Neuronal stem cell (in vitro differentiated cells): ENCODE results near the gene PACS2.
"Not testable (repeated sequence)": the region's sequence is repeated elsewhere in the genome, so short reads cannot be mapped to it uniquely, and the experiment has no call there.

Experiments
- DNase-seq: peaks from one replicate; pipeline ENCODE4 v3.0.0-alpha.2; 2013; ENCODE audit warnings: low spot score
- H2AFZ ChIP-seq: one replicate; pipeline ENCODE4 v1.6.1; 2013; ENCODE audit warnings: mild to moderate bottlenecking, low read length, inconsistent platforms
- H2AK5ac ChIP-seq: 2 replicates; pipeline ENCODE4 v1.6.1; 2013; ENCODE audit warnings: low read depth, mild to moderate bottlenecking, inconsistent platforms, low read length, moderate library complexity, mixed read lengths
- H2BK120ac ChIP-seq: 2 replicates; pipeline ENCODE4 v1.6.1; 2013; ENCODE audit warnings: low read depth, mild to moderate bottlenecking, inconsistent platforms, low read length, moderate library complexity, mixed read lengths
- H2BK12ac ChIP-seq: one replicate; pipeline ENCODE4 v1.6.1; 2013; ENCODE audit warnings: low read length, inconsistent platforms
- H2BK15ac ChIP-seq: 2 replicates; pipeline ENCODE4 v1.6.1; 2013; ENCODE audit warnings: mild to moderate bottlenecking, low read length, inconsistent platforms, mixed read lengths
- H2BK5ac ChIP-seq: one replicate; pipeline ENCODE4 v1.6.1; 2013; ENCODE audit warnings: inconsistent platforms, mild to moderate bottlenecking, low read length, moderate library complexity
- H3K14ac ChIP-seq: one replicate; pipeline ENCODE4 v1.6.1; 2013; ENCODE audit warnings: low read length, inconsistent platforms
- H3K18ac ChIP-seq: 2 replicates; pipeline ENCODE4 v1.6.1; 2013; ENCODE audit warnings: low read length, inconsistent platforms
- H3K23ac ChIP-seq: 2 replicates; pipeline ENCODE4 v1.6.1; 2013; ENCODE audit warnings: low read depth, mild to moderate bottlenecking, mixed read lengths, low read length, inconsistent platforms; ENCODE audit not compliant: poor library complexity
- H3K27ac ChIP-seq: replicated peaks from 3 replicates; pipeline ENCODE4 v1.5.1; 2013; ENCODE audit warnings: low read length, inconsistent platforms
- H3K27me3 ChIP-seq, 3 experiments: 2 replicates each; pipeline ENCODE4 v1.6.1; 2013; ENCODE audit warnings: low read length in 3 of 3, mild to moderate bottlenecking in 2 of 3, inconsistent platforms in 1 of 3, low read depth in 1 of 3, mixed read lengths in 1 of 3, moderate library complexity in 1 of 3; ENCODE audit not compliant: control insufficient read depth in 3 of 3, insufficient read depth in 3 of 3
- H3K36me3 ChIP-seq, 2 donors: replicated peaks in 1 of 2; 2 replicates each; pipeline ENCODE4 v1.6.1; 2013; ENCODE audit warnings: low read length in 2 of 2; ENCODE audit not compliant: control insufficient read depth in 2 of 2, insufficient read depth in 2 of 2
- H3K4ac ChIP-seq: 2 replicates; pipeline ENCODE4 v1.6.1; 2013; ENCODE audit warnings: inconsistent platforms, mild to moderate bottlenecking, low read length, moderate library complexity
- H3K4me1 ChIP-seq, 2 donors: 1 replicate in 1 of 2; 2 replicates in 1 of 2; pipeline ENCODE4 v1.6.1; 2013; ENCODE audit warnings: low read length in 2 of 2, low read depth in 1 of 2; ENCODE audit not compliant: control insufficient read depth in 2 of 2, insufficient read depth in 1 of 2
- H3K4me2 ChIP-seq: one replicate; pipeline ENCODE4 v1.6.1; 2013; ENCODE audit warnings: mild to moderate bottlenecking, low read length, inconsistent platforms; ENCODE audit not compliant: insufficient read depth, poor library complexity, severe bottlenecking
- H3K4me3 ChIP-seq, 2 donors: 2 replicates each; pipeline ENCODE4 v1.5.1; 2013; ENCODE audit warnings: low read length in 2 of 2, mild to moderate bottlenecking in 2 of 2, inconsistent platforms in 1 of 2, moderate library complexity in 1 of 2
- H3K79me1 ChIP-seq: one replicate; pipeline ENCODE4 v1.6.1; 2013; ENCODE audit warnings: low read depth, mild to moderate bottlenecking, inconsistent platforms, low read length, moderate library complexity
- H3K9ac ChIP-seq: one replicate; pipeline ENCODE4 v1.6.1; 2013; ENCODE audit warnings: mild to moderate bottlenecking, low read depth, low read length, inconsistent platforms; ENCODE audit not compliant: poor library complexity
- H3K9me3 ChIP-seq, 2 donors: replicated peaks in 1 of 2; 2 replicates each; pipeline versions ENCODE3 to v1.6.1; 2013; ENCODE audit warnings: low read length in 2 of 2, mild to moderate bottlenecking in 2 of 2, inconsistent platforms in 1 of 2, low read depth in 1 of 2, mixed read lengths in 1 of 2, moderate library complexity in 1 of 2; ENCODE audit not compliant: control insufficient read depth in 2 of 2, insufficient read depth in 1 of 2
- H4K8ac ChIP-seq: one replicate; pipeline ENCODE4 v1.6.1; 2013; ENCODE audit warnings: low read depth, mild to moderate bottlenecking, inconsistent platforms, low read length, moderate library complexity
- H4K91ac ChIP-seq: one replicate; pipeline ENCODE4 v1.6.1; 2013; ENCODE audit warnings: low read length, low read depth, mild to moderate bottlenecking, inconsistent platforms; ENCODE audit not compliant: poor library complexity
- WGBS, 2 donors: extraction: QIAGEN DNeasy Blood & Tissue Kit; methylation state at CpG; one replicate each; pipeline ENCODE4 v1.1.7; 2013; ENCODE audit warnings: missing lambda C conversion rate in 2 of 2, mixed read lengths in 1 of 2; ENCODE audit not compliant: insufficient read length in 2 of 2, insufficient replicate concordance in 1 of 2; ENCODE audit errors: extremely low coverage in 2 of 2; 5-methylcytosine and 5-hydroxymethylcytosine counted together

PACS2 gene

GRCh38 chr14:105301103-105301914 is 13.2 kb upstream of the PACS2 start:
- H3K27me3 ChIP-seq: peaks cover 0 to 5% (median 0%) of the 10 kb centered on the region in 3 experiments
- H2AFZ ChIP-seq: peak overlapping the region; percentile 99
- peaks cover 0 to 4% of the 10 kb centered on the region in 2 donors for H3K4me1 ChIP-seq
- no peak overlapping the region for H4K8ac ChIP-seq
- no CpG with 5 or more reads among the region's 65 CpGs for WGBS, 2 donors
- peak overlapping the region; percentile 91 to 99 for H3K4me3 ChIP-seq
- no peak overlapping the region for H2AK5ac ChIP-seq
- H3K18ac ChIP-seq: peak overlapping the region; percentile 97
- H2BK5ac ChIP-seq: peak overlapping the region; percentile 82
- peak overlapping the region; percentile 89 for H3K4me2 ChIP-seq
- H3K4ac ChIP-seq: no peak overlapping the region
- no peak overlapping the region for H4K91ac ChIP-seq
- peaks cover 6% of the 10 kb centered on the region for H3K79me1 ChIP-seq
- DNase-seq: peak; percentile 96
- no peak overlapping the region for H2BK15ac ChIP-seq
- no peak overlapping the region for H2BK120ac ChIP-seq
- H2BK12ac ChIP-seq: no peak overlapping the region
- H3K9ac ChIP-seq: peak overlapping the region; percentile 97
- H3K14ac ChIP-seq: peak overlapping the region; percentile 94
- no peaks in the 10 kb centered on the region for H3K36me3 ChIP-seq
- H3K9me3 ChIP-seq: peaks cover 0 to 2% of the 10 kb centered on the region in 2 donors
- peak overlapping the region; percentile 98 for H3K27ac ChIP-seq
- H3K23ac ChIP-seq: peak overlapping the region; percentile 94

DNA sequence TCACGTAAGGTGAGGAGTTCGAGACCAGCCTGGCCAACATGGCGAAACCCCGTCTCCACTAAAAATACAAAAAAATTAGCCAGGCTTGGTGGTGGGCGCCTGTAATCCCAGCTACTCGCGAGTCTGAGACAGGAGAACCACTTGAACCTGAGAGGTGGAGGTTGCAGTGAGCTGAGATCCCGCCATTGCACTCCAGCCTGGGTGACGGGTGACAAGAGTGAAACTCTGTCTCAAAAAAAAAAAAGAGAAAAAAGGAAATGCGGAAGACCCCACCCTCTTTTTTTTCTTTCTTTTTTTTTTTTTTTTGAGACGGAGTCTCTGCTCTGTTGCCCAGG is 12.7 kb upstream of the PACS2 start:
- WGBS, 2 donors: no CpG with 5 or more reads among the region's 11 CpGs
- H2AK5ac ChIP-seq, H3K9ac ChIP-seq, H2BK120ac ChIP-seq, H3K27me3 ChIP-seq, H3K27ac ChIP-seq, H3K9me3 ChIP-seq, H3K14ac ChIP-seq, H3K4me1 ChIP-seq, H2BK12ac ChIP-seq, DNase-seq, H3K4ac ChIP-seq, H3K36me3 ChIP-seq, H3K23ac ChIP-seq, H2BK15ac ChIP-seq, H3K79me1 ChIP-seq, H4K8ac ChIP-seq, H2BK5ac ChIP-seq, H4K91ac ChIP-seq, H3K18ac ChIP-seq: not testable (repeated sequence)
- H2AFZ ChIP-seq: peak overlapping the region; percentile 99
- peak overlapping the region in 1 of 2 donors; percentile 80 for H3K4me3 ChIP-seq
- H3K4me2 ChIP-seq: peak overlapping the region; percentile 89

GRCh38 chr14:105303949-105304348 is 10.6 kb upstream of the PACS2 start:
- peak overlapping the region; percentile 67 for H2BK15ac ChIP-seq
- H2BK5ac ChIP-seq: no peak overlapping the region
- H3K9me3 ChIP-seq: peaks cover 0 to 2% of the 10 kb centered on the region in 2 donors
- peaks cover 6% of the 10 kb centered on the region for H3K79me1 ChIP-seq
- DNase-seq: no peak
- H3K4me3 ChIP-seq: no peak overlapping the region
- H2BK120ac ChIP-seq: no peak overlapping the region
- WGBS, 2 donors: no CpG with 5 or more reads among the region's 6 CpGs
- H3K14ac ChIP-seq: no peak overlapping the region
- H4K91ac ChIP-seq: no peak overlapping the region
- H2AFZ ChIP-seq: no peak overlapping the region
- H3K4me2 ChIP-seq: no peak overlapping the region
- H2AK5ac ChIP-seq: peak overlapping the region; percentile 52
- H3K36me3 ChIP-seq: no peaks in the 10 kb centered on the region
- peak overlapping the region; percentile 78 for H3K18ac ChIP-seq
- peak overlapping the region; percentile 96 for H3K23ac ChIP-seq
- peaks cover 0 to 4% of the 10 kb centered on the region in 2 donors for H3K4me1 ChIP-seq
- no peak overlapping the region for H4K8ac ChIP-seq
- H3K27ac ChIP-seq: no peak overlapping the region
- H3K27me3 ChIP-seq: peaks cover 0 to 5% (median 0%) of the 10 kb centered on the region in 3 experiments
- no peak overlapping the region for H2BK12ac ChIP-seq
- peak overlapping the region; percentile 85 for H3K9ac ChIP-seq
- peak overlapping the region; percentile 66 for H3K4ac ChIP-seq

- H3K18ac ChIP-seq: no peak overlapping the region
- H2AFZ ChIP-seq: no peak overlapping the region
- peaks cover 0 to 4% of the 10 kb centered on the region in 2 donors for H3K4me1 ChIP-seq
- no peak overlapping the region for H2BK15ac ChIP-seq
- H3K4me3 ChIP-seq: no peak overlapping the region
- no peak overlapping the region for H2BK5ac ChIP-seq
- WGBS, 2 donors: no CpG with 5 or more reads among the region's 9 CpGs
- no peak overlapping the region for H4K8ac ChIP-seq
- no peak overlapping the region for H2AK5ac ChIP-seq
- no peak overlapping the region for H2BK120ac ChIP-seq
- no peak overlapping the region for H3K14ac ChIP-seq
- H3K4ac ChIP-seq: no peak overlapping the region
- H3K36me3 ChIP-seq: no peaks in the 10 kb centered on the region
- H3K4me2 ChIP-seq: no peak overlapping the region
- DNase-seq: no peak
- H3K79me1 ChIP-seq: peaks cover 6% of the 10 kb centered on the region
- H3K9me3 ChIP-seq: peaks cover 0 to 2% of the 10 kb centered on the region in 2 donors
- H3K27me3 ChIP-seq: peaks cover 0 to 5% (median 0%) of the 10 kb centered on the region in 3 experiments
- no peak overlapping the region for H2BK12ac ChIP-seq
- no peak overlapping the region for H3K9ac ChIP-seq
- no peak overlapping the region for H3K27ac ChIP-seq
- no peak overlapping the region for H4K91ac ChIP-seq
- H3K23ac ChIP-seq: no peak overlapping the region
Observed at GRCh38 chr14:105304565-105304964, 10.0 kb upstream of the PACS2 start.
